ENCODE data around the gene KIF26B. TPM values are rescaled to one million over a fixed set of nuclear protein-coding genes. Genes with fewer than 3 reads are reported as not detected.

Gene KIF26B
- total RNA-seq, 1 experiment from 2014 or later = 1.1 TPM

DNA sequence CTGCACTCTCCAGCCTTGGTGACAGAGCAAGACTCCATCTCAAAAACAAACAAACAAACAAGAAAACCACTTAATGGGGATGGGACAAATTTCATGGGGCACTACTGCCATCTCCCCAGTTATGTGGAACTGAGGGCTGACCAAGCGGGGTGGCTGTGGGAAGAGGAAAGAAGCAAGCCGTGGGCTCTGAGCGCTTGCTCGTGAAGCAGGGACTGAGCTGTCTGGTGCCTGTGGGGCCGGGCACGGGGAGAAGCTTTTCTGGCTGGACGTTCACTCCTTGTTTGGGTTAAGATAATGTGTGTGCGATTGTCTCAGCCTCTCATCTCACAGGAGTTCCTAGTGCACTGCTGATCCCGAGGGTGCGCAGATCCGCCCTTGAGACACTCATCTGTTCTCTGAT, 22.0 kb upstream of the KIF26B start:
- no peak for DNase-seq (ENCODE audit: low read depth)

GRCh38 chr1:245133995-245134715, 20.6 kb upstream of the KIF26B start:
- no peak for DNase-seq (ENCODE audit: low read depth)

DNA sequence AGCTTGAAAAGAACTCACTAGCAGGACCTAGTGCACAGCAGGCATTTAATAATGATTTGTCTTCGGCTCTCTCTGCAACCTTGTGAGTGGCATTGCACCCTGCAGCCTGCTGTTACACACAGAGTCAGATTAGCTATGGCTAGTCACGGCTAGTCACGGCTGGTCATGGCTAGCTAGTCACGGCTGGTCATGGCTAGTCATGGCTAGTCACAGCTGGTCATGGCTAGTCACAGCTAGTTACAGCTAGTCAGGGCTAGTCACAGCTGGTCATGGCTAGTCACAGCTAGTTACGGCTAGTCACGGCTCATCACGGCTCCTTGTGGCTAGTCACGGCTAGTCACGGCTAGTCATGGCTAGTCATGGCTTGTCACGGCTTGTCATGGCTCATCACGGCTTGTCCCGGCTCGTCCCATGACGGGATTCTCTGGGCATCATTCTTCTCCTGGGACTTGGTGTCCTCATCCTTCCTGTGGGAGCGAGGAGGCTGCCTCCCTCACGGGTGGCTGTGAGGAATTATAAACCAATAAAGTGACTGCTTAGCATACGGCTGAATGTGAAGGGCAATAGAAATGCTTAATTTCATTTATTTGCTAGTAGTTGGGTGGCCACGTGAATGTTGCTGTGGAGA, 12.5 kb upstream of the KIF26B start:
- no peak for DNase-seq (ENCODE audit: low read depth)

GRCh38 chr1:245142976-245143375, 11.8 kb upstream of the KIF26B start:
- DNase-seq (ENCODE audit: low read depth) = no peak

DNA sequence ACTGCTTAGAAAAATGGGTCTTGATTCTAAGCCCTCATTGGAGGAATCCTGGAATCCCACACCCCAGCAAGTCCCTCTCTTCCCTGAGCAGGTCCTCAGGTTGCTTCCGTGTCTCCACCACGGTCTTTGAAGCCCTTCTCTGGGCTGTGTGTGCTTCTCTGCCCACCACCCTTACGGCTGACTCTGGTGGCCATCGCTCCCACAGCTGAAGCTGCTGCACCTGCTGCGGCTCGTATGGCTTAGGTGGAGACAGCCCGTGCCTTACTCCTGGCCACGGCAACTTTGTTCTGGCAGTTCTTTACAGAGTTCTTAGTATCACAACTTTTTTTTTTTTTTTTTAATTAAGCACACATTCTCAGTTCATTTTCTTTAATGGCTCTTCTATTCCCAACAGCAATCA, 10.9 kb upstream of the KIF26B start:
- DNase-seq (ENCODE audit: low read depth) = no peak

DNA sequence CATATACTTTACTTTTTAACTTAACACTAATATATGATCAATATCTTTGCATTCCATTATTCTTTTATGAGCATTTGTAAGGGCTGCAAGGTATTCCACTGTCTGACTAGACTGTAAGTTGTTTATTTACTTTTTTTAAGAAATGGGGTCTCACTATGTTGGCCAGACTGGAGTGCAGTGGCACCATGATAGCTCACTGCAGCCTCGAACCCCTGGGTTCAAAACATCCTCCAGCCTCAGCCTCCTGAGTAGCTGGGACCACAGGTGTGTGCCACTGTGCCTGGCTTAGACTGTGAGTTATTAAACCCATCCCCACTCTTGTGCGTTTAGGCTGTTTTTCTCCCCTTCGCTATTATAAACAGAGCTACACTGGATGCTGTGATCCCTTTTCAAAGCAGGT, 6.7 kb upstream of the KIF26B start:
- DNase-seq (ENCODE audit: low read depth) = no peak

DNA sequence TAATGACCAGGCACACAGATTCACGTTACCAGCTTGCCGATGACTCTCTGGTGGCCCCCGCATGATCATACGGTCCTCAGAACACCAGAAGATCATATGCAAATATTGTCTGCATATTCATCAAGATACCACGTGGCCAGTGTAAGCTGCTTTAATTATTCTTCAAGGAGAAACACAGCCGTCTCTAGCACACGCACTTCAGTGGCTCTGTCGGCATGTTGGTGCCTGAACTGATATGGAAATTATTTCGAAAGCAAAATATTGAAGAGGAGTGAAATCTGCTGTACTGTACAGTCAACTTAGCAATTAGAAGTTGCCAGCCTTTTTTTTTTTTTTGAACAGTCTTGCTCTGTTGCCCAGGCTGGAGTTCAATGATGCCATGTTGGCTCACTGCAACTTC, 5.9 kb upstream of the KIF26B start:
- DNase-seq (ENCODE audit: low read depth) = no peak

- peak; percentile 76 for DNase-seq (ENCODE audit: low read depth)
Measured at GRCh38 chr1:245153081-245153551, 1.7 kb upstream of the KIF26B start.

DNA sequence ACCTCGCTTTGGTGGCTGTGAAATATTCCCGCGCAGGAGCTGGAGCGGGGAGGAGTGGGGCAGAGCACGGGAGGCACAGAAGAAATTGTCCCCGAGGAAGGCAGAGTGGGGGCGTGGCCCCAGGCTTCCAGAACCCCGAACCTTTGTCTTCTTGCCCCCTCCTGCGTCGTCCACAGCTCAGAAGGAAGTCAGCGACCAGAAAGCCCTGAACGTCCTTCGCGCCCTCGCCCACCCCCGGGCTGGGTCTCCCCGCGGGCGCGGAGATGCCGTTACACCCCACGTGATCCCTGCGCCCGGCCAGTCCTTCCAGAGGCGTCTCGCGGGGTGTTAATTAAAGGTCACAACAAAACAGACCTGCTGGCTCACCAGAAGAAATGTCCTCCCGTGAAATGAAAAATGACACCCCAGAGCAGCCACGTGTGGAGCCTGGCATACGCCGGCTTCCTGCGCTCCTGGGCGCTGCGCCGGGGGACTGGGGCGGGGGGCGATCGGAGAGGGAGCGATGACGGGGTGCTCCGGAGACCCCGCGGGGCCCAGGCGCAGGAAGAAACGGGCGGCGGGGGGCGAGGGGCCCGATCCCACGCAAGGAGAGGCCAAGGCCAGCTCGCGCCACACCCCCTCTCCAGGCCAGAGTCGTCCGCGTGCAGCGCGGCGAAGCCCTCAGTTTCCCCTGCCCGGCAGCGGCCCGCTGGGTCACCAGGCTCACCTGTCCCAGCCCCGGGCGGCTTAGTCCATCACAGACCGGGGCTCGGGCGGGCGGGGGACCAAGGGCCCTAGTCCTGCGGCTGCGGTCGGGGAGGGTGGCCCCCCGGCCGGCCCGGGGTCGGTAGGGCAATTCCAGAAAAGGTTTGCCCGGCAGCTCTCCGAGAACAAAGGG, 995 bp upstream of the KIF26B start:
- peak; percentile 39 for DNase-seq (ENCODE audit: low read depth)

- DNase-seq (ENCODE audit: low read depth) = peak; percentile 47
Measured at GRCh38 chr1:245155272-245156040, 671 bp downstream of the KIF26B start.

- peak; percentile 78 for DNase-seq (ENCODE audit: low read depth)
Measured at GRCh38 chr1:245156041-245156735, 1.4 kb downstream of the KIF26B start.

DNA sequence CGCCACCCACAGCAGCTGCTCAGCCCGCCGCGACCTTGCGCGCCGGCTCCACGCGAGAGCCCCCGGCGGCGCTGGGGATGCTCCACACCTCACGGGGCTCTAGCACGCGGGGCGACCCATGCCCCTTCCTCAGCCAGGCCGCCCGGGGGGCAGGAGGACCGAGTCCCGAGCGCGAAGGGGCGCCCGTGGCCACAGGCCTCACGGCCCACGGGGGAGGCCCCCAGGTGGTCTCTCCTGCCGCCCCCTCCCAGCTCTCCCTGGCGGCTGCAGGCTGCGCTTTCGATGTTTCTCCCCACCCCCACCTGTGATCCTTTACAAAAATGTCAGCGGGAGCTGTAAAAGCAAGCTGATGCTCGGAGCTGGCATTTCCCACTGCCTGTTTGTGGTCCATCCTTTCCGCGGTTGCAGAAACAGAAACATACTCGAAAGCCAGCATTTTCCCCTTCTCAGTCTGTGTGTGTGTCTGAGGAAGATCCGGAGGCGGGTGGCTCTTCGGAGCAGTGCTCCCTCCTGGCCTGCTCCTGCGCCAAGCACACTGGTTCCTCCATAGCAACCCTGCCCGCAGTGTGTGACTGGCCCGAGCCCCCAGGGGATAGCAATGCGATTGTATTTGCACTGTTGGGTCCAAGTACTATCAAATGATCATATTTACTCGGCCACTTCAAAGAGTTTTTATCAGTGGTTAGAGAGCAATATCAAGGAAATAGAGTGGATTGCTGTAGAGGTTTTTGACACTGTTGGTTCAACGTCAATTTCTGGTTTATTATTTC, 2.1 kb downstream of the KIF26B start:
- peak; percentile 28 for DNase-seq (ENCODE audit: low read depth)

DNA sequence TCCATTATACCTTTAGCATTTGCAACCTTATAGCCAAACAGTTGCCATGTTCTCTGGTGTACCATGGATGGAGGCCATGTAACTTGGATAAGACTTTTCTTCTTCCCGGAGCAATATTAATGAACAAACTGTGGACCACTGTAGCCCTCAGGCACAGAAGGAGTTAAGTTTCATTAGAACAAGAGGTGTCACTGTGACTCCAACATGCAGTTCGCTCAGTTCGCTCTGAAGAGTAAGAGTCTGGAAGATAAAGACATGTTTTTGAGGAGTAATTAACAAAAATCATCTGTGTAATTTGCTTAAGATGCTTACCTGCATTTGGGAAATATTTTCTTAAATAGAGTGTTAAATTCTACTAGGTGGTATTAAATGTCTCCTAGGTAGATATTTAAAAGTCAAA, 4.1 kb downstream of the KIF26B start:
- DNase-seq (ENCODE audit: low read depth) = no peak

- no peak for DNase-seq (ENCODE audit: low read depth)
Measured at GRCh38 chr1:245160288-245160687, 5.5 kb downstream of the KIF26B start.

DNA sequence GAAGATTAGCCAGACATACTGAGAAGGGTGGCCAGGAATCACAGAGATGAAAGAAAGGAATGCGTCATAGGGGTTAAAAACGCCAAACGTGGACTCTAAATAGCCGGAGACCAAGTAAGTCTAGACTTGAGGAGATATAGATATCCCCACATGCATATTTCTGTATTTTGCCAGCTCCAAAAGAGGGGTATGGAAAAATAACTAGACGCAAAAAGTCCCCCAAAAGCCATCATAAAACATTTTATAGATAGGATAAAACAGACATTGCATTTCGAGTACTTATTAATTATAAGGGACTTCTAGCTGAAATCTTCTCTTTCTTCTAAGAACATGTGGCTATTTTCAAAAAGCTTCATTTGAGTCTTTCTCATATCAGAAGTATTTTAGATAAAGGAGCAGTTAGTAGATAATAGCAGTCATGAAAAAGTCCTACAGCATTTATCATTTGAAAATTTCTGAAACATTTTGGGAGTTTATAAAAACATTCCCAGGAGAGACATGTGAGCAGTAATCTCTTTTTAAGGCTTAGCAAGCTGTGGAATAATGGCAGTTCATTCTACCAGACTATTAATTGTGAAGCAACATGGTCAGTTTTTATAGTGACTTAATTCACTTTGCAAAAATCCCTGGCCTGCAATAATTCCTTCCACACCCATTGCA, 6.1 kb downstream of the KIF26B start:
- no peak for DNase-seq (ENCODE audit: low read depth)

- DNase-seq (ENCODE audit: low read depth) = no peak
Measured at GRCh38 chr1:245161866-245162265, 7.1 kb downstream of the KIF26B start.

DNA sequence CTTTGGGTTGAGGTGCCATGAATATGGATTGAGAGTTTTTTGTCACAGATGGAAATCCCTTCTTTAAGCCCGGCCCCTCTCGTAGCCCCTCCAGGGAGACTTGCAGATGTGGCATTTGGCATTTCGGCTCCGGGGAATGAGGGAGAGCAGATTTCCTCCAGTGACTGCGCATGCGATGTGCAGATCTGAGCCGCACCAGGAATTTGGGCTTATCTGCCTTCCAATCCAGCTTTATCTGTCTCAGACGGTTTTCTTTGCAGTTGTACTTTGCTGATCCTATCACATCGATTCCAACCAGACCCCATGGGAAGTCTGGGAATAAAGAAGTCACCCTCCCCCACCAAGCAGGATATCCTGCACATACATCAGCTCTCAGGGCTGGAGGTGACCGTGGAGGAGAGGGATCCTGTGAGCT, 11.7 kb downstream of the KIF26B start:
- no peak for DNase-seq (ENCODE audit: low read depth)

DNA sequence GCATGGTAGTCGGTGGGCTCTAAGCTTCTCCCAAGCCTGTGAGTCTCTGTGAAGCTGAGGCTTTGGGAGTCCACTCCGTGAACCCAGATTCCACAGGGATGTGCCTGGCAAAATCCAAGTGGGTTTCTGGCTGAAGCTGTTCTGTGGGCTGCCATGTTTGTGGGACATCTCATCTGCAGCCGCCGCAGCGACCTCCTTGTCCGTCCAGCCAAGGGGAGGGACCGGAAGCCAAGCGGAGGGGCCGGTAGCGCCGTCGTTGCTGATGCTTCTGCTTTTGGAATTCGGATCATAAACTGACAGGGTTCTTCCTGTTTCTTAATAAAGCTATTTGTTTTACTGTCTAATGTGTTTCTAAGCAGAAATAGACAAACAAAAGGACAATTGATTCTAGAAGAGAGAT, 13.3 kb downstream of the KIF26B start:
- no peak for DNase-seq (ENCODE audit: low read depth)

GRCh38 chr1:245168906-245169305, 14.1 kb downstream of the KIF26B start:
- DNase-seq (ENCODE audit: low read depth) = no peak

GRCh38 chr1:245169376-245169775, 14.6 kb downstream of the KIF26B start:
- DNase-seq (ENCODE audit: low read depth) = peak; percentile 15
